22Rv1 (cell line): Measurements from ENCODE around the gene GAS6.

Experiments
- ZFX ChIP-seq: fragments of 450-650 bp; IDR thresholded peaks from 2 replicates; pipeline ENCODE4 v1.6.1; 2017; ENCODE audit warnings: antibody characterized with exemption, borderline replicate concordance
- TF ChIP-seq, protein P1 (sequence below): fragments of 450-650 bp; IDR thresholded peaks from 2 replicates; pipeline ENCODE4 v1.5.1; 2017; ENCODE audit warnings: mild to moderate bottlenecking

DNA sequence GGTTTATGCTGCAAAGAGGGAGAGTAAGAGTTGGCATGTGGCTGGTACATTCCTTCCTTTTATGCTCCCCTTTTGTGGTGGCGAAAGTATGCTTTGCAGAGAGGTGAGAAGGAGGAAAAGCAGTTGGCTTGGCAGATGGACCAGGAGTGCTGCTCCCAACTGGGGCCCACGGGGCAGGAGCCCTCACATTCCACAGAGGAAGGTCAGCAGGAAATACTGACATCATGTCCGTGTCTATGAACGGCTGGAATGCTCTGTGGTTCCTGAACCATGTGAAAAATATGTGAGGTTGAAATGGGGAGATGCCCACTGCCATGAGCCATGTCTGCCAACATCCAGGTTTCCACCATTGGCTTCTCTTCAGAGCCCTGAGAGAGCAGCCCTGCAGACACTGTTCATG, 33.3 kb upstream of the GAS6 start:
- TF ChIP-seq, protein P1, sequence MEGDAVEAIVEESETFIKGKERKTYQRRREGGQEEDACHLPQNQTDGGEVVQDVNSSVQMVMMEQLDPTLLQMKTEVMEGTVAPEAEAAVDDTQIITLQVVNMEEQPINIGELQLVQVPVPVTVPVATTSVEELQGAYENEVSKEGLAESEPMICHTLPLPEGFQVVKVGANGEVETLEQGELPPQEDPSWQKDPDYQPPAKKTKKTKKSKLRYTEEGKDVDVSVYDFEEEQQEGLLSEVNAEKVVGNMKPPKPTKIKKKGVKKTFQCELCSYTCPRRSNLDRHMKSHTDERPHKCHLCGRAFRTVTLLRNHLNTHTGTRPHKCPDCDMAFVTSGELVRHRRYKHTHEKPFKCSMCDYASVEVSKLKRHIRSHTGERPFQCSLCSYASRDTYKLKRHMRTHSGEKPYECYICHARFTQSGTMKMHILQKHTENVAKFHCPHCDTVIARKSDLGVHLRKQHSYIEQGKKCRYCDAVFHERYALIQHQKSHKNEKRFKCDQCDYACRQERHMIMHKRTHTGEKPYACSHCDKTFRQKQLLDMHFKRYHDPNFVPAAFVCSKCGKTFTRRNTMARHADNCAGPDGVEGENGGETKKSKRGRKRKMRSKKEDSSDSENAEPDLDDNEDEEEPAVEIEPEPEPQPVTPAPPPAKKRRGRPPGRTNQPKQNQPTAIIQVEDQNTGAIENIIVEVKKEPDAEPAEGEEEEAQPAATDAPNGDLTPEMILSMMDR, result no peak
- no peak for TF ChIP-seq ZFX
